SK-N-SH treated with all-trans-retinoic acid at 6 μM for 48 hours (cell line): ENCODE results near the gene POLG.

ENCODE experiments used
- ATAC-seq: fragments of 200-7000 bp; cut with Tn5 transposase; 3 replicates; pipeline ENCODE4 v1.9.1; 2020; ENCODE audit warnings: mild to moderate bottlenecking, moderate library complexity
- ARNTL ChIP-seq: fragments of 450-650 bp; formaldehyde crosslinking; IDR thresholded peaks from 2 replicates; pipeline ENCODE4 v1.5.0; 2020; ENCODE audit warnings: low read depth, mild to moderate bottlenecking, moderate library complexity, borderline replicate concordance
- BACH2 ChIP-seq: fragments of 250-450 bp; sonication (Bioruptor Pico); IDR thresholded peaks from 2 replicates; pipeline ENCODE4 v1.9.0; 2021; ENCODE audit warnings: mild to moderate bottlenecking, borderline replicate concordance
- CREB5 ChIP-seq: fragments of 250-450 bp; sonication (Bioruptor Pico); IDR thresholded peaks from 2 replicates; pipeline ENCODE4 v1.5.1; 2020; ENCODE audit warnings: low read depth, mild to moderate bottlenecking, moderate library complexity
- CSRNP3 ChIP-seq: fragments of 250-450 bp; sonication (Bioruptor Pico); IDR thresholded peaks from 2 replicates; pipeline ENCODE4 v1.5.1; 2021; ENCODE audit warnings: mild to moderate bottlenecking, moderate library complexity
- ESRRG ChIP-seq: fragments of 250-450 bp; sonication (Bioruptor Pico); IDR thresholded peaks from 2 replicates; pipeline ENCODE4 v1.6.1; 2021; ENCODE audit warnings: mild to moderate bottlenecking
- GLIS3 ChIP-seq: fragments of 250-450 bp; sonication (Bioruptor Pico); IDR thresholded peaks from 2 replicates; pipeline ENCODE4 v1.5.0; 2020; ENCODE audit warnings: mild to moderate bottlenecking, moderate library complexity
- OSR1 ChIP-seq: fragments of 250-450 bp; sonication (Bioruptor Pico); IDR thresholded peaks from 2 replicates; pipeline ENCODE4 v1.8.0; 2022; ENCODE audit warnings: moderate library complexity, mild to moderate bottlenecking, inconsistent platforms
- PATZ1 ChIP-seq: fragments of 250-450 bp; sonication (Bioruptor Pico); IDR thresholded peaks from 2 replicates; pipeline ENCODE4 v1.8.0; 2020; ENCODE audit warnings: mild to moderate bottlenecking, moderate library complexity, borderline replicate concordance
- POU6F1 ChIP-seq: fragments of 250-450 bp; sonication (Bioruptor Pico); IDR thresholded peaks from 2 replicates; pipeline ENCODE4 v1.8.0; 2021; ENCODE audit warnings: low read depth, mild to moderate bottlenecking, moderate library complexity, borderline replicate concordance
- PPARA ChIP-seq: fragments of 250-450 bp; sonication (Bioruptor Pico); IDR thresholded peaks from 2 replicates; pipeline ENCODE4 v1.5.0; 2020; ENCODE audit warnings: mild to moderate bottlenecking, borderline replicate concordance
- RARB ChIP-seq: fragments of 250-450 bp; sonication (Bioruptor Pico); IDR thresholded peaks from 2 replicates; pipeline ENCODE4 v1.8.0; 2021; ENCODE audit warnings: mild to moderate bottlenecking, moderate library complexity
- SNAI2 ChIP-seq: fragments of 250-450 bp; sonication (Bioruptor Pico); IDR thresholded peaks from 2 replicates; pipeline ENCODE4 v1.5.0; 2020; ENCODE audit warnings: mild to moderate bottlenecking, moderate library complexity
- TCF4 ChIP-seq: fragments of 250-450 bp; sonication (Bioruptor Pico); IDR thresholded peaks from 2 replicates; pipeline ENCODE4 v1.8.0; 2021; ENCODE audit warnings: mild to moderate bottlenecking, moderate library complexity, borderline replicate concordance
- TOX ChIP-seq: fragments of 250-450 bp; sonication (Bioruptor Pico); IDR thresholded peaks from 2 replicates; pipeline ENCODE4 v1.8.0; 2021; ENCODE audit warnings: mild to moderate bottlenecking, moderate library complexity, borderline replicate concordance
- TSHZ2 ChIP-seq: fragments of 250-450 bp; sonication (Bioruptor Pico); IDR thresholded peaks from 2 replicates; pipeline ENCODE4 v1.5.0; 2020; ENCODE audit warnings: mild to moderate bottlenecking, moderate library complexity
- ZC3H10 ChIP-seq: fragments of 250-450 bp; sonication (Bioruptor Pico); IDR thresholded peaks from 2 replicates; pipeline ENCODE4 v1.5.1; 2021; ENCODE audit warnings: mild to moderate bottlenecking, moderate library complexity
- ZFP3 ChIP-seq: fragments of 250-450 bp; sonication (Bioruptor Pico); IDR thresholded peaks from 2 replicates; pipeline ENCODE4 v1.5.0; 2020; ENCODE audit warnings: mild to moderate bottlenecking, moderate library complexity
- ZFP30 ChIP-seq: fragments of 450-650 bp; formaldehyde crosslinking; IDR thresholded peaks from 2 replicates; pipeline ENCODE4 v1.5.0; 2022; ENCODE audit warnings: mild to moderate bottlenecking, moderate library complexity
- ZNF565 ChIP-seq: fragments of 450-650 bp; formaldehyde crosslinking; conservative IDR thresholded peaks from 2 replicates; pipeline ENCODE4 v1.5.0; 2020; ENCODE audit warnings: low read depth, mild to moderate bottlenecking, moderate library complexity
- ZNF70 ChIP-seq: fragments of 450-650 bp; formaldehyde crosslinking; IDR thresholded peaks from 2 replicates; pipeline ENCODE4 v1.5.0; 2020; ENCODE audit warnings: mild to moderate bottlenecking, moderate library complexity
- ZNF8 ChIP-seq: fragments of 450-650 bp; formaldehyde crosslinking; IDR thresholded peaks from 2 replicates; pipeline ENCODE4 v1.5.0; 2020; ENCODE audit warnings: mild to moderate bottlenecking, moderate library complexity

The POLG gene

GRCh38 chr15:89309993-89310392 is 24.6 kb downstream of the POLG start:
- TF ChIP-seq PPARA (CRISPR knock-in tag) (no peak), BACH2 (no peak), ZNF565 (CRISPR knock-in tag) (no peak), ZFP3 (no peak), ZC3H10 (CRISPR knock-in tag) (no peak), OSR1 (CRISPR knock-in tag) (no peak), ZFP30 (CRISPR knock-in tag) (no peak), ARNTL (CRISPR knock-in tag) (no peak), ZNF70 (no peak), TCF4 (CRISPR knock-in tag) (no peak), ESRRG (no peak), POU6F1 (CRISPR knock-in tag) (no peak), PATZ1 (CRISPR knock-in tag) (no peak), TSHZ2 (CRISPR knock-in tag) (no peak), GLIS3 (no peak), CSRNP3 (CRISPR knock-in tag) (no peak)
- no peak for ATAC-seq

- TF ChIP-seq ARNTL (CRISPR knock-in tag) = no peak
- TF ChIP-seq ZC3H10 (CRISPR knock-in tag) = no peak
- TF ChIP-seq TCF4 (CRISPR knock-in tag) = no peak
- no peak for TF ChIP-seq CREB5 (CRISPR knock-in tag)
- TF ChIP-seq TOX (CRISPR knock-in tag) = no peak
- TF ChIP-seq BACH2 = no peak
- TF ChIP-seq RARB (CRISPR knock-in tag) = no peak
- TF ChIP-seq GLIS3 = no peak
- no peak for TF ChIP-seq ZNF8 (CRISPR knock-in tag)
- TF ChIP-seq PPARA (CRISPR knock-in tag) = no peak
- TF ChIP-seq SNAI2 (CRISPR knock-in tag) = no peak
- no peak for TF ChIP-seq PATZ1 (CRISPR knock-in tag)
- no peak for ATAC-seq
These were observed 26.4 kb downstream of the POLG start for GRCh38 chr15:89308236-89308635.
